ENCODE data around the gene LUZP4.

- TF ChIP-seq POLR2A (IDR thresholded peaks at IDR 0.05) = no peak
- no peak for TF ChIP-seq CTCF (IDR thresholded peaks at IDR 0.05)
These were observed 7.7 kb downstream of the LUZP4 start for GRCh38 chrX:115297189-115297588.
